HG02981 (cell line): ENCODE results near the gene PKD1L1.
A peak's percentile ranks its signal among the peaks of the same experiment; 100 is the strongest.
"Not testable (repeated sequence)": the region's sequence is repeated elsewhere in the genome, so short reads cannot be mapped to it uniquely, and the experiment has no call there.

ENCODE experiments used
- ATAC-seq: cut with Tn5 transposase; IDR thresholded peaks from one replicate; pipeline ENCODE4 v1.9.1; 2021; ENCODE audit warnings: mild to moderate bottlenecking, moderate library complexity; ENCODE audit not compliant: unreplicated experiment

Gene PKD1L1

DNA sequence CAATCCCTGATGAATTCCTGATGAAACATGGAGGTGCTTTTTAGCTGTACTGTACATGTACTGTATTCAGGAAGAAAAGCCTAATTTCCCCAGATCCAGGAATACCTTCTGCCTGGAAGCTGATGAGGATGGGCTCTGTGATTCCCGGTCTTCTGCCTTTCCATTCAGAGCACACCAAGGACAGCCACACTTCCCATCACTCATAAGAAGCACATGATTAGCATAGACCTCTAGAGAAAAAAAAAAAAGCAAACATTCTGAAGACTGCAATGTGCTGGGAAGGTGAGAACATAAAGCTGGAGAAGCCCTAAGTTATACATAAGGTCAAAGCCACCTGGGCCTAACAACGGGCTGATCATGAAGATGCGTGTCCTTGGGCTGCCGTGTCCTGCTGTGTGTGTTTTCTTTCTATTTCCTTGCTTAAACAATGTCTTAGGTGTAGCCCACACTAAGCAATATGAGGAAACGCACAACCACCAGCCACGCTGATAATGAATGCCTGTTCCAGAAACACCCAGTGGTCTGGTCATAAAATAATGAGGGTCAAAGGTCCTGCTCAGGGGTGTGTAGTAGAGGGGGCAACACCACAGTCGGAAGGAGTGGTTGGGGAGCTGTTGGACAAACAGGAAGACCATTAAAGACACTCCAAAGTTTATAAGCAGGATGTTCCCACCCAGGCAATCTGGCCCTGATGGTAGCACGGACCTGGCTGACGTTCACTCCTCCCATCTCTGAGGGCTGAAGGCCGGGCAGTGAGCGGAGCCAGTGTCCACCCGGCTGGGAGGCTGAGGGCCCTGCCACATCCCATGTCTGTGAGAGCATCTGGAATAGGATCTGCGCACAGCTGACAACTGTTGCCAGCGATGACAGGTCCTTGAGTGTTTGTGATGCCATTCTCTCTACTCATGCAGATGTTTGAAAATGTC, 7.9 kb downstream of the PKD1L1 start:
- ATAC-seq, result no peak

DNA sequence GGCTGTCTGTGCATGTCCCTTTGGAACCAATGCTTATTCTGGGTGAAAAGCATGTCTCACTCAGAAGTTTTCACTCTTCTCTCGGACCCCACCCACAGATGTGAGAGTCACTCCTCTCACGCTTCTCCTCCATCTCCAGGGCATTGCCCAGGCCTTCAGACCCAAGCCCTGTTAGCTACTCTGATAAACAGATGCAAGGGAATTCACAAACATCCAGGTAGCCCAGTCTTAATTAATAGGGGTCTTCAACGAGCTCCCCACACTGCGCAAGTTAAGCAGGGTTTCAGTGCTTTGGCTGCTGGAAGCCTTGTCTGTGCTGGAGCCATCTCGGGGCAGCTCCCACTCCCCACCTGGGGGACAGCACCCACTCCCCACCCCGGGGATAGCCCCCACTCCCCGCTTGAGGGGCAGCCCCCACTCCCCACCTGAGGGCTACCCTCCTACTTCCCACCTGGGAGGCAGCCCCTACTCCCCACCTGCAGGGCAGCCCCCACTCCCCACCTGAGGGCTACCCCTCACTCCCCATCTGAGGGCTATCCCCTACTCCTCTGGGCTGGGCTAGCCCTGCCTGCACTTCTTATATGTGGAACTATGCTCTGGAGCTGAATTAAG, 8.7 kb downstream of the PKD1L1 start:
- no peak for ATAC-seq

DNA sequence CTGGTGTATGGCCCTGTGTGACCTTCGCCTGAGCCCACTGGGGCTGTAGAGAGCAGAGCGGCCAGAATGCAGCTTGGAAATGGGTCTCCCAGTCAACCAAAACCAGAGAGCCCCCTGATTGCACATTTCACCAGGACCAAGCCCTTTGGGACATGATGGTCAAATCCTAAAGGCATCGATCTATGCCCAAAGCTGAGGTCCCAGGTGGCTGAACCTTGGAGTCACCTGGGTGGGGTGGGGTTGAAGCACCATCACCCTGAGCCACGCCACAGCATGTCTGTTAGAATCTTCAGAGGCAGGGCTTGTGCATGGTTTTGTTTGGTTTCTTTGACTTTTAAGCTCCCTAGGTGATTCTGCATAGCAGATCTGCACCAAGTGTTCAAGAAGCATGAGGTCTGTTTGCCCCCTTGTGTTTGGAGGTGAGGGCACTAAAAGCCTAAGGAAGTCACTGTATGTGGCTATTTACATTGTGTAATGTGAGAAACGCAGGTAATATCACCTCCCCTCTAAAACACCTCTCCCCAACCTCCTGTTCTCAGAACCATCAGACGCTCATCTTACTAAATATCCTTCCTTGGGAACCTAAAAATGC, 9.6 kb downstream of the PKD1L1 start:
- no peak for ATAC-seq

DNA sequence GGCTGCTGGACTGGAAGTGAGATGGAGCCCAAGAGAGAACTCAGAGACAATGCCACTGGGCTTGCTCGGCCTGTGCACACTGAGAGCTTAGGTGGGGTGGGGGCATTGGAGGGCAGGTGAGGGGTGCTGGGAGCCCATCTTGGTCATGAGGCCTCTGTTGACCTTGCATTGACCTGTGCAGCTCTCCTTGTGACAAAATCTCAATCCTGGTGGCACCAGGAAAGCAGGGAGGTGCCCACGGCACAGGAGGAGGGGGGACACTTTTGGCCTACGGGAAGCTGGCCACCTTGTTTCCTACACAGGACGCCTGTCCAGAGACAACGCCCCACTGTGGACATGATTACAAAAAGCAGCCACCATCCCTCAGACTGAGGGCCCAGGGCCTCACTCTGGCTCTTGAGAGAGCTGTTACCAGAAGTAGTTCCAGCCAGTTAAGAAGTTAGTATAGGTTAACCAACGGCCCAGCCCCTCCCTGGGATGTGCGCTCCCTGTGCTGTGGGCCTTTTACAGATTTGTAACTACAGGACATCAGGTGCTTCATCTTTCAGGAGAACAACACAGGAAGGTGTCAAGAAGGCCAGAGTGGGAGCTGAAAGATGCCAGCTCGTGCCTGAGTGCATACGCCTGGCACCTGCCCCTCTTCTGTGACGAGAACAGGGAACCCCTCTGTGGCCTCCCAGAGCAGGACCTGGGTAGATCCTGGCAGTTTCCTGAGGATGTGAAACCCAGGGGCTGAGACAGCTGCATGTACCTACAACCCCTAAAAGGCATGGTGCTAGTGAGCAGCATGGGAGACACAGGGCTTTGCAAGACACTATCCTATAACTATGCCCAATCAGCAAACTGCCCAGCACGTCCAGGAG, 10.3 kb downstream of the PKD1L1 start:
- peak; percentile 55 for ATAC-seq

DNA sequence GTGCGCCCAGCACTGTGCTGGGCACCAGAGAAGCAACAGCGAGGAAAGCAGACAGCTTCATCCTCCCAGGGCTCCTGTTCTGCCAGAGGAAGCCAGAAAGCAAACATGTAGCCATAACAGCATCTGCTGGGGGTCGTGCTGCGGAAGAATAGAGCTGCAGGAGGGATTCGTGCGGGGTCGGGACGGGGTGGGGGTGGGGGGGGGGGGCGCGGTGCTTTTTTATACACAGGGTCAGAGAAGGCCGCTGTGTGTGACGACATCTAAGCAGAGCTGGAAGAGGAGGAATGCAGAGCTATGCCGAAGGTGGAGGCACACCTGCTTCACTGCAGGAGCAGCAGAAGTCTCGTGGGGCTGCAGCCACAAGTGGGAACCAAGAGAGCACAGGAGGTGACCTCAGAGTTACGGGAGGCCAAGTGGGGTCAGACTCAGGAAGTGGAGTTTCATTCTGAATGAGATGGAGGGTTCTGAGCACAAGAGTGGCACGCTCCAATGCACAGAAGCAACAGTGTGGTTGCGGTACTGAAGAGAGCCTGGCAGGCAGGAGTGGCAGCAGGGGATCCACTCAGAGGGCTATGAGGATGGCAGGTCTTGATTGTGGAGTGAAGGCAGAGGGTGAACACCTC, 11.1 kb downstream of the PKD1L1 start:
- ATAC-seq, result peak; percentile 91

DNA sequence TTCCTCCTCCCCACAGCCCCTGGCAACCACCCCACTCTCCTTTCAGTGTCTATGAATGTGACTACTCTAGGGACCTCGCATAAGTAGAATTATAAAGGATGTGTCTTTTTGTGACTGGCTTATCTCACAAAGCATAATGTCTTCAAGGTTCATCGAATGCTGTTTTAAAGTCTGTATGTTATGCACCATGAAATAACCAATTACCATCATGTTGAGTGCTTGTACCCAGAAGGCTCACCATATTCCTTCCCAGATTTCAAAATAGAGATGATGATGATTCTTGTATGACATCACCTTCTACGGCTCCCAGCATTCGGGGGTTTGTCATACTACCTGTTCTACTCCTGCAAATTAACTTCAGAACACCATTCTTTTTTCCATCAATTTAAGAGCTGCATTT, 11.9 kb downstream of the PKD1L1 start:
- ATAC-seq, result no peak

DNA sequence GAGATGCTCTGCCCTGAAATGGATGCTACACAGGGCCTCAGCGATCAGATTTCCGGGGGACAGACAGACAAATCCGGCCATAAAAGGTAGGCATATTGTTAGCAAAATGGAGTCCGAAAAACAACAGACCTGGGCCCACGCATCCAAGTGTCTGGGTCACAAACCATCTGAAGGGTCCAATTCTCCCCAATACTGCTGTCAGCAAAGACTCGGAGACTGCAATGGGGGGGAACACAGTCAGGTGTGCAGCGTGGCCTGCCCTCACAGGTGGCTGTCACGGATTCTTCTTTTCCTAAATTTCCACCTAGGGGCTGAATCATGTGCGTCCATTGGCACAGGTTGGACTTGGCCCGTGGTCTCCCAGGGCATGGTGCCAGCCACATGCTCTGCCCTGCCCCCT, 12.9 kb downstream of the PKD1L1 start:
- no peak for ATAC-seq

DNA sequence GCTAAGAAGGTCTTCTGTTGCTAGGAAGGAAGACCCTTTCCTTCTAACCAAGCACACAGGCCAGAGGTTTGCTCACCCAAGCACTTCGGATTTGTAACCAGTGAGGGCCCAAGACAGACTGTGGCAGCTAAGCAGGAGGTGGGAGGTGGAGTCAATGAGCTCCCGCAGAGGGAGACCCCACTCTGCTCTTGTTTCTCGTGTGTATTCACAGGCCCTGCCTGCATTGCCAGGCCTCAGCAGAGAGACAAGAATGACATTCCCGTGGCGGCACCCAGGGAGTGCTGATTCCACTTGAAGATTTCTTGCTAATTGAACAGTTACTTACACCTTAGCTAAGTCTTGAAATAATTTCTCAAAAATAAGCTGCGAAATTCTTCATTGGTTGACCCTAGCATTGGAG, 13.4 kb downstream of the PKD1L1 start:
- no peak for ATAC-seq

DNA sequence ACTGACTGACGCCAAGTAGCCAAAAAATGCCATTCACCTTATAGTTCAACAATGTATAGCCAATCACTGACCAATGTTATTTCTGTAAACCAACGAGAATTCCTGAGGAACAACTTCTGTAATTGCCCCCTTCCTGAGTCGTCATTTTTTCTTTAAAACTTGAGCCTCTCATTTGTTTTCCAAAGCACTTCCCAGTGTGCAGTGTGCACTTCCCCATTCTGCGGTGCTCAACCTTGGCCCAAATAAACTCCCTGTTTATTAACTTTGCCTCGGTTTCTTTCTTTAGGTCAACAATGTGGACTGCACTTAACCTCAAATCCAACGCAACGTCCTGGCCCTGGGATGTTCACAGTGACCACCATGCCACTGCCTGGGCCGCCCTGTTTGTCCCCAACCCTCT, 15.1 kb downstream of the PKD1L1 start:
- no peak for ATAC-seq

DNA sequence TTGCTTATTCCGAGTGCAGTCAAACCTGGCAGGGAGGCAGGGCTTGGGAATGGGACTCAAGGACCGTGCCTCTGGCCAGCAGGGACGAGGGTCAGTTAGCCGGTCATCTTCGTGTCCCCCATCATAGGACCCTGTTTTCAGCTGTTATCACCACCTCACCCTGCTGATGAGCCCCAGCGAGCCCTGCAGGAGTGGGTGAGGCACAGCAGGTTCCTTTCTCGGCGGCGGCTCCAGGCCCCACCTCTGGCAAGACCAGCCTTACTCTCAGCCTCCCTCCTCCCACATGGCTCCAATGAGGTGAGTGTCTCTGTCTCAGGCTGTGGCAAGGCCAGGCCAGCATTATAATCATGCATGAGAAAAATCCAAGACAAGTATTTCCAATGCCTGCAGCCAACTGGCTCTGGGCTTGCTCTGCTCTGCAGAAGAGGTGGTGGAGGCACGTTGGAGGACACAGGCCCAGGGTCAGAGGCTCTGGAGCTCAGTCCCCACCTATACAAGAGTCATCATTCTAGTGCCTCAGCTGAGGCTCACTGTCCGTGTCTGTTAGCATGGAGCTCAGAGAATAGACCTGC, 15.7 kb downstream of the PKD1L1 start:
- ATAC-seq, result no peak

DNA sequence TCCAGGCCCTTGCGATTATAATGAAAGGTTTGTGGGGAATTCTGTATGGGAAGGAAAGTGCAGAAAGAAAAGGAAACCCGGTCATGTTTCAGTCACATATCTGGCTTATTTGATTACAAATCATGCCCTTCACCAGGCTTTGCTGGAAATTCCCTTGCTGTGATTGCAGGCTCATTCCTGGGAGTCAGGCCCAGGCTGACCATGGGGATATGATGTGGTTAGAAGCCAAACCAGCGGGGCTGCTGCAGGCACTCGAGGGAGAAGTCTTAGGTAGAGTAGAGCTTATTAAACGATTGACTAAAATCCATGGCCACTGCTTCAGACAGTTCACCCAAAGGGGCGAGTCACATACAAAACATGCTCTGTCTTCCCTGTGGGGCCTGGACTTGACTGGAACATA, 16.2 kb downstream of the PKD1L1 start:
- ATAC-seq, result no peak

DNA sequence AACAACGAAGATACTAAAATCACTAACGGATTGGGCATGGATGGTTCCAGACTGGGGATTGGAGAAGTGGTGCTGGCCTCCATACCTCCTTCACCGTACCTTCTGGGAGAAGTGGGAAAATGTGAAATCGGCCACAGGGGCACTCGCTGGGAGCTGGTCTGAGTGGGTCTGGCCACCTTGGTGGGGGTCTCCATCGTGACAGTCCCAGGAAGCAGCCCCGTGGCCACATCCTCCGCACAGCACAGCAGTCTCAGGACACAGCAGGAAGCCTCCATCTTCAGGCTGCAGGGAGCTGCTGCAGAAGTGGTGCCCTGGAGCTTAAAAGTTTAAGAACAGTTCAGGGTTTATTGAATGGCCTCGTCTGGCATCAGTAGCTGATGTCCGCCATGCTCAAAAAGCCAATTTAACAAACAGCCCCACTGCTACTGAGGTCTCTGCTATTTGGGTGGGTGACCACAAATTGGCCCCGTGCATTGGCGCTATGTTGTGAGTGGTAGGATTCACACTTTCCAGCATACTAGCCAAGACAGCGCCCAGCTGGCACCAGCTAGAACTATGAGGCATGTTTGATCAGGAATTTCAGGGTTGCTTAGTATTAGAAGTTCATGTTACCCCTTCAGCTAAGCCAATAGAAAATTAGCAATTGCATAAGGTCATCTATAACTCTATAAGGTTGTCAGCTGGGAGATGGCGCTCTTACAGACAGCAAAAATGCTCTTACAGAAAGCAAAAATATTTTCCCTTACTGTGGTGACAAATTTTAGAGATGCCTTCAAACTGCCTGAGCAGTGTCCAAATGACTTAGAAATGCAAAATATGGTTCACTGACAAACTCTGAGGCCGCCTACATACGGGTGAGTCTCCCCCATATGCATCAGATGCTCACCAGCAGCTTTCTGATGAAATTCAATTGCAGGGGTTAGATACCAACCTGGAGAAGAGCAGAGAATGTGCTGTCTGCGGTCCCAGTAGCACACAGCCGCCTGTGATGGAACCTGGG, 17.0 kb downstream of the PKD1L1 start:
- no peak for ATAC-seq

DNA sequence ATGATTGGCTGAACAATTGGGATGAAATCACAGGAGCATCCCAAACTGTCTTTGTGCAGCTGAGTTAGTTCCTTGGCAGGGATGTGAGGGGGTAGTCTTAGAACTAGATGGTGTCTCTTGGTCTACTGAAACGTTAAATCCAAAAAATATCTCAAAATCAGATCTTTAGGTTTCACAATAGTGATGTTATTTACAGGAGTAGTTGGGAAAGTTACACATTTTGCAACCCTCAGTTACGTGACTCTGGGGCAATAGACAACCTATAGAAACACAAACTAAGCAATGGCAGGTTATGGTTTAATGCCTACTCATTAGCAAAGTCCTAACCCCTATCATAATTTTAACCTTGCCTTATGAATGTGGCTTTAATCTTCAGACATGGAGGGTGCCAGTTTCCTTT, 24.0 kb downstream of the PKD1L1 start:
- no peak for ATAC-seq

DNA sequence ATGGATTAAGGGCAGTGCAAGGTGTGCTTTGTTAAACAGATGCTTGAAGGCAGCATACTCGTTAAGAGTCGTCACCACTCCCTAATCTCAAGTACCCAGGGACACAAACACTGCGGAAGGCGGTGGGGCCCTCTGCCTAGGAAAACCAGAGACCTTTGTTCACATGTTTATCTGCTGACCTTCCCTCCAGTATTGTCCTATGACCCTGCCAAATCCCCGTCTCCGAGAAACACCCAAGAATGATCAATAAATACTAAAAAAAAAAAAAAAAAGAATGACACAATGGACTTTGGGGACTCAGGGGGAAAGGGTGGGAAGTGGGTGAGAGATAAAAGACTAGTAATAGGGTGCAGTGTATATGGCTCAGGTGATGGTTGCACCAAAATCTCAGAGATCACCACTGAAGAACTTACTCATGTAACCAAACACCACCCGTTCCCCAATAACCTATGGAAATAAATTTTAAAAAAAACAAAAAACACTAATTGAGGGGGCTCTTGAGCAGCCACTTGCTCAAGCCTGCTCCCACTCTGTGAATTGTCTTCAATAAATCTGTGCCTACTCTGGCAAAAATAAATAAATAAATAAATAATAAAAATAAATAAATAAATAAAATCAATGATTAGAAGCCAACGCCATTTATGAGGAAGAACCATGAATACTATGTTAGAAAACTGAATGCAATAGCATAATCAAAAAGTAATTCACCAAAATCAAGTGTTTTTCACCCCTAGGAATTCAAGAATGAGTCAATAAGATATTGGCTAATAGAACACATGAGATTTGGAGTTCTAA, 25.0 kb downstream of the PKD1L1 start:
- not testable (repeated sequence) for ATAC-seq

DNA sequence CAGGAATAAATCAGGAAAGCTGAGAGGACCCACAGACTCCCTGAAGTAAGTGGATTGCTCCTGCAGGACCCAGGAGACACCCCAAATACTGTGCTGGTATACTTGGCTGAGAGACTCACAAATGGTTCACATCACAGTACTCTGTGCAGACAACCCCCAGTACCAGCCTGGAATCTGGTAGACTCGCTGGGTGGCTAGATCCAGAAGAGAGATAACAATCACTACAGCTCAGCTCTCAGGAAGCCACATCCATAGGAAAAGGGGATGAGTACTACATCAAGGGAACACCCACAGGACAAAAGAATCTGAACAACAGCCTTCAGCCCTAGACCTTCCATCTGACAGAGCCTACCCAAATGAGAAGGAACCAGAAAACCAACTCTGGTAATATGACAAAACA, 31.8 kb downstream of the PKD1L1 start:
- ATAC-seq, result not testable (repeated sequence)

DNA sequence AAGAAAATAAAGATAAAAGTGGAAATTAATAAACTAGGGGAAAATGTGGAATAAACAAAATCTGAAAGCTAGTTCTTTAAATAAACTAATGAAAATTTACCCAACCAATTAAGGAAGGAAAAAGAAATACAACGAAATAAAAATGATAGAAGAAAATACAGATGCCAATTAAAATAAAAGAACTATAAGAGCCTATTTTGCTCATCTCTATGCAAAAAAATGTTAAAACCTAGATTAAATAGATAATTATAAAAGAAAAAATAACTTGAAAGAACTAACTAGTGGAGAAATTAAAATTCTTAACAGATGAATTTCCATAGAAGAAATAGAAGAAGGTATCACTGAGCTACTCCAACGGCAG, 32.7 kb downstream of the PKD1L1 start:
- ATAC-seq, result no peak

DNA sequence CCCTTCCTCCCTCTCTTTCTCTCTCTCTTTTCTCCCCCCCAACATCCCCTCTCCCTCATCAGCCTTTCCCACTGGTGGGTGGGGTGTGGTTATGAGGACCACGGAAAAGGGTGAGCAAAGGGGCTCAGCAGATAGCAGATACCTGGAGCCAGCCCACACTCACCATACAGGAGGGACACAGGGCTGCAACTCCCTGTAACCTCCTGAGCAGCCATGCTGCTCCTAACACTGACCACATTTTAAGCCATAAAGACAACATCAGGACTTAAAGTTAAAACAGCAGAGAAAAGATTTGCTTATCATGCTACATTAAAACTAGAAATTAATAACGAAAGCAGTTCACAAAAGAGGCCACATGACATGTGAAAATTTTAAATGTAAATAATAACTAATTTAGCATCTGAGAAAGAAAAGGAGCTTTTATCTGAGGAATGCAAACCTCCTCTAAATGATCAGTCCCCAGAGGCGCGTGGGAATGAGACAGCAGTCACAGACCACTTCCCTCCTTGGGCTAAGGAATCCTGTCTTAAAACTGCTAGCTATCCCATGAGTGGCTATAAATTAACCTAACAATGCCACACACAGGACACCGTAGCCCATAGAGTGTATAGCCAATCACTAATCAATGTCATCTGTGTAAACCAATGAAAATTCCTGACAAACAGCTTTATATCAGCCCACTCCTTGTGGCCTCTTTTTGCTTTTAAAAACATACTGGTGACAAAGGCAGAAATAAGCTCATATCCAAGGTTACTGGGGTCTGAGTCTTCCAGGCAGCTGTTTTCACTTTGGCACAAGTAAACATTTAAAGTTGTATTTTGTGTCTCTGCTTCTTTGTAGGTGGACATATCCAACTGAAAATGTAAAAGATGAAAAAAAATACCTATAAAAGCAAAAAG, 33.3 kb downstream of the PKD1L1 start:
- ATAC-seq, result no peak
